NCI-H128 (cell line): ENCODE data around the gene ZNF479.
"Not testable (repeated sequence)": the region's sequence is repeated elsewhere in the genome, so short reads cannot be mapped to it uniquely, and the experiment has no call there.

ENCODE experiments used
- DNase-seq: peaks from one replicate; lab custom pipeline; 2025; ENCODE audit not compliant: unreplicated experiment; lab: John Stamatoyannopoulos, UW

The ZNF479 gene

GRCh38 chr7:57132336-57132735, at the start of gene ZNF479:
Gene ZNF479, minus strand, starts transcription at chr7:57132436. Its CDS starts 112 bp downstream, at chr7:57132324.
- DNase-seq: not testable (repeated sequence)

- no peak for DNase-seq
Observed at GRCh38 chr7:57182031-57182430, 49.8 kb upstream of the ZNF479 start.

- no peak for DNase-seq
Observed at GRCh38 chr7:57181281-57181680, 49.0 kb upstream of the ZNF479 start.

GRCh38 chr7:57179776-57180415, 47.7 kb upstream of the ZNF479 start:
- no peak for DNase-seq

GRCh38 chr7:57178768-57179139, 46.5 kb upstream of the ZNF479 start:
- no peak for DNase-seq

- no peak for DNase-seq
Observed at GRCh38 chr7:57177856-57178767, 45.9 kb upstream of the ZNF479 start.

- DNase-seq: no peak
Observed at GRCh38 chr7:57176928-57177635, 44.8 kb upstream of the ZNF479 start.

GRCh38 chr7:57165285-57165899, 33.2 kb upstream of the ZNF479 start:
- no peak for DNase-seq

- DNase-seq: not testable (repeated sequence)
Observed at GRCh38 chr7:57120123-57120784, 12.0 kb downstream of the ZNF479 start.
